DOHH2 (cell line): ENCODE results near the gene CXCL12.

Source experiments
- H3F3A ChIP-seq: fragments of 200-600 bp; sonication (generic), shearing (Covaris generic); 2 replicates; pipeline ENCODE4 v1.6.0; 2016; ENCODE audit warnings: antibody characterized with exemption, mild to moderate bottlenecking; ENCODE audit not compliant: control insufficient read depth, insufficient read depth
- H3K27ac ChIP-seq: fragments of 200-600 bp; sonication (generic); 2 replicates; pipeline ENCODE4 v1.5.1; 2014; ENCODE audit warnings: low read depth, mild to moderate bottlenecking, low read length, moderate library complexity
- H3K27me3 ChIP-seq: fragments of 200-600 bp; sonication (generic); 2 replicates; pipeline ENCODE4 v1.6.1; 2014; ENCODE audit warnings: mild to moderate bottlenecking, low read length, mixed read lengths; ENCODE audit not compliant: control insufficient read depth
- H3K36me3 ChIP-seq: fragments of 200-600 bp; sonication (generic); 2 replicates; pipeline ENCODE4 v1.6.1; 2014; ENCODE audit warnings: mild to moderate bottlenecking, low read length, moderate library complexity, mixed read lengths; ENCODE audit not compliant: control insufficient read depth
- H3K4me1 ChIP-seq: fragments of 200-600 bp; sonication (generic); 2 replicates; pipeline ENCODE4 v1.6.1; 2014; ENCODE audit warnings: mild to moderate bottlenecking, low read length, mixed read lengths; ENCODE audit not compliant: control insufficient read depth
- H3K4me2 ChIP-seq: fragments of 200-600 bp; sonication (generic); 2 replicates; pipeline ENCODE4 v1.6.0; 2014; ENCODE audit warnings: mild to moderate bottlenecking, low read length, moderate library complexity
- H3K4me3 ChIP-seq: fragments of 200-600 bp; sonication (generic); 2 replicates; pipeline ENCODE4 v1.5.1; 2014; ENCODE audit warnings: mild to moderate bottlenecking, low read length, mixed read lengths
- H3K79me2 ChIP-seq: fragments of 200-600 bp; sonication (generic); 2 replicates; pipeline ENCODE4 v1.6.1; 2014; ENCODE audit warnings: mild to moderate bottlenecking, low read length, mixed read lengths; ENCODE audit not compliant: control insufficient read depth
- H3K9me2 ChIP-seq: fragments of 200-600 bp; sonication (generic); replicated peaks from 2 replicates; pipeline ENCODE4 v1.6.1; 2014; ENCODE audit warnings: mild to moderate bottlenecking, low read length, mixed read lengths; ENCODE audit not compliant: control insufficient read depth
- H3K9me3 ChIP-seq: fragments of 200-600 bp; sonication (generic); 2 replicates; pipeline ENCODE4 v1.6.1; 2014; ENCODE audit warnings: antibody characterized with exemption, low read length, mixed read lengths; ENCODE audit not compliant: control insufficient read depth, insufficient read depth
- H4K20me1 ChIP-seq: fragments of 200-600 bp; sonication (generic); 2 replicates; pipeline ENCODE4 v1.6.0; 2014; ENCODE audit warnings: low read depth, mild to moderate bottlenecking, antibody characterized with exemption, low read length, moderate library complexity; ENCODE audit not compliant: control insufficient read depth, insufficient read depth
- CTCF ChIP-seq: fragments of 200-600 bp; sonication (generic); IDR thresholded peaks from one replicate; pipeline ENCODE4 v1.5.1; 2014; ENCODE audit warnings: antibody characterized with exemption, mild to moderate bottlenecking, low read depth, low read length; ENCODE audit not compliant: poor library complexity, severe bottlenecking
- EZH2phosphoT487 ChIP-seq: fragments of 200-600 bp; sonication (generic); IDR thresholded peaks from 2 replicates; pipeline ENCODE4 v1.6.1; 2017; ENCODE audit warnings: borderline replicate concordance, mild to moderate bottlenecking, antibody characterized with exemption, low read length, moderate library complexity, mixed read lengths

Gene CXCL12

GRCh38 chr10:44357023-44357540 lies 27.8 kb downstream of the CXCL12 start:
- Histone ChIP-seq H3K4me2 (no peak overlapping the region), H3K27ac (no peak overlapping the region)
- TF ChIP-seq CTCF: no peak
- no peak for TF ChIP-seq EZH2phosphoT487

GRCh38 chr10:44356139-44357022 lies 28.5 kb downstream of the CXCL12 start:
- TF ChIP-seq CTCF (no peak), EZH2phosphoT487 (no peak)
- no peaks in the 10 kb centered on the region for H3K4me1 ChIP-seq
- H3K9me3 ChIP-seq: no peaks in the 10 kb centered on the region
- H3K36me3 ChIP-seq: no peaks in the 10 kb centered on the region
- no peak overlapping the region for H3K27ac ChIP-seq
- H3F3A ChIP-seq: no peaks in the 10 kb centered on the region
- peaks cover 3% of the 10 kb centered on the region for H3K27me3 ChIP-seq
- H4K20me1 ChIP-seq: no peaks in the 10 kb centered on the region
- H3K9me2 ChIP-seq: no peaks in the 10 kb centered on the region
- H3K4me2 ChIP-seq: no peak overlapping the region
- no peak overlapping the region for H3K4me3 ChIP-seq
- no peaks in the 10 kb centered on the region for H3K79me2 ChIP-seq

More at GRCh38 chr10:44357023-44357540, 27.8 kb downstream of the CXCL12 start:
- H3K79me2 ChIP-seq: no peaks in the 10 kb centered on the region
- no peaks in the 10 kb centered on the region for H3F3A ChIP-seq
- no peaks in the 10 kb centered on the region for H3K9me2 ChIP-seq
- H3K27me3 ChIP-seq: peaks cover 3% of the 10 kb centered on the region
- no peaks in the 10 kb centered on the region for H3K9me3 ChIP-seq
- H4K20me1 ChIP-seq: no peaks in the 10 kb centered on the region
- H3K36me3 ChIP-seq: no peaks in the 10 kb centered on the region
- no peak overlapping the region for H3K4me3 ChIP-seq
- no peaks in the 10 kb centered on the region for H3K4me1 ChIP-seq

GRCh38 chr10:44355630-44356029 lies 29.3 kb downstream of the CXCL12 start:
- no peak overlapping the region for H3K4me2 ChIP-seq
- no peak for TF ChIP-seq CTCF
- H3K36me3 ChIP-seq: no peaks in the 10 kb centered on the region
- no peaks in the 10 kb centered on the region for H4K20me1 ChIP-seq
- no peaks in the 10 kb centered on the region for H3F3A ChIP-seq
- H3K4me3 ChIP-seq: no peak overlapping the region
- no peaks in the 10 kb centered on the region for H3K79me2 ChIP-seq
- no peaks in the 10 kb centered on the region for H3K4me1 ChIP-seq
- peaks cover 3% of the 10 kb centered on the region for H3K27me3 ChIP-seq
- no peaks in the 10 kb centered on the region for H3K9me3 ChIP-seq
- H3K9me2 ChIP-seq: no peaks in the 10 kb centered on the region
- H3K27ac ChIP-seq: no peak overlapping the region
